IgD-negative memory B cell (primary cell): ENCODE measurements around the gene PPM1J. TPM values are rescaled to one million over a fixed set of nuclear protein-coding genes. Genes with fewer than 3 reads are reported as not detected.
A peak's percentile ranks its signal among the peaks of the same experiment; 100 is the strongest.

Source experiments
- H3K27ac Mint-ChIP-seq, 3 donors: one replicate each; pipeline ENCODE4 v1.8.0; 2020 to 2022; ENCODE audit warnings: mild to moderate bottlenecking in 3 of 3, mixed read lengths in 3 of 3, moderate library complexity in 1 of 3
- H3K27me3 Mint-ChIP-seq: one replicate; pipeline ENCODE4 v1.8.0; 2021; ENCODE audit warnings: mixed read lengths
- H3K36me3 Mint-ChIP-seq: one replicate; pipeline ENCODE4 v1.8.0; 2020; ENCODE audit warnings: mild to moderate bottlenecking, mixed read lengths
- H3K4me1 Mint-ChIP-seq, 3 donors: one replicate each; pipeline ENCODE4 v1.8.0; 2020 to 2022; ENCODE audit warnings: mixed read lengths in 3 of 3, mild to moderate bottlenecking in 1 of 3
- H3K4me3 Mint-ChIP-seq, 4 donors: one replicate each; pipeline ENCODE4 v1.8.0; 2020 to 2022; ENCODE audit warnings: mild to moderate bottlenecking in 4 of 4, mixed read lengths in 4 of 4, moderate library complexity in 3 of 4
- H3K9me3 Mint-ChIP-seq, 3 donors: one replicate each; pipeline ENCODE4 v1.8.0; 2020 to 2021; ENCODE audit warnings: mixed read lengths in 3 of 3, mild to moderate bottlenecking in 1 of 3
- polyA plus RNA-seq: library from polyadenylated mRNA; unstranded; fragments of 300-500 nt; fragmentation: Illumina TruSeq; gene quantifications from one replicate; pipeline ENCODE4 v1.2.3, GENCODE V29; 2021

The PPM1J gene
- polyA plus RNA-seq, 1 donor from 2014 or later: 1.4 TPM

GRCh38 chr1:112714313-112715263, 544 bp downstream of the PPM1J start:
- Mint-ChIP-seq H3K4me3 (peak overlapping the region; percentile 85 to 95 (median 90)), H3K9me3 (no peaks in the 10 kb centered on the region), H3K27me3 (peaks cover 5% of the 10 kb centered on the region), H3K27ac (peak overlapping the region in 2 of 3 donors; percentile 50 to 85), H3K4me1 (peaks cover 14 to 21% (median 14%) of the 10 kb centered on the region in 3 donors), H3K36me3 (no peaks in the 10 kb centered on the region)

DNA sequence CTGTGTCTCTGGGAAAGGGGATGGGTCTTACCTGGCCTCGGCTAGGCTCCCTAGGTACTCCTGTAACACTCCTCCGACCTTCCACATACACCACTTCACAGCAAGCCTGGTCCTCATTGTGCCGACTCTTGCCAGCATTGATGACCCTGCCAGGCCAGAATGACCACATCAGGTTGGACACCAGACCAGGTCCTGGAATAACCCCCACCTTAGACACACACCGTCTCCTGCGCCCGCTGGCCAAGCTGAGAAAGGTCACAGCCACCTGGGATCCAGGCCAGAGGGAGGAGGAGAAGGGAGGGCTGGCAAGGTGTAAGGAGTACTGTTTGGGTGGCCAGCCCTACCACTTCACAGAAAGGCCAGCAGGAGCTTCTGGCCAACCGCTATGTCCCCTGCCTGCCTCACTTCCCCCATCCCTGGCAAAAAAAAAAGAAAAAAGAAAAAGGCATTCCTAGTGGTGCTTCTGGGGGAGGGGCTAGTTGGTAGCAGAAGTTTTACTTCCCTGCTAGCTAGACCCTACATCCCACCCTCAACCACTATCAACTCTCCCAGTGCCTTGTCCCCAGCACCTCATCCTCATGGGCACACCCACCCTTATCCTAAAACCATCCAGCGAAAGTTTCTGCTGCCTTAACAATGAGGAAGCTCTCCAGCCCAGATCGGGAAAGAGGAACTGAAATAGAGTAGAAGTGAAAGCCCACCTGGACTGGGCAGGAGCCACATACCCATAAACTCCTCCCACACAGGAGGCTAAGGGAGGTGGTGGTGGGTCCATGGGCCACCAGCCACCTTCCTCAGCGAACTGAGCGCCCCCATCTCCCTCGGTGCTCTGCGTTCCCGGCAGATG, 1.4 kb downstream of the PPM1J start:
- H3K36me3 Mint-ChIP-seq: no peaks in the 10 kb centered on the region
- H3K4me3 Mint-ChIP-seq: peak overlapping the region; percentile 62 to 95 (median 90)
- H3K9me3 Mint-ChIP-seq: no peaks in the 10 kb centered on the region
- no peaks in the 10 kb centered on the region for H3K27me3 Mint-ChIP-seq
- H3K4me1 Mint-ChIP-seq: peaks cover 14 to 21% (median 14%) of the 10 kb centered on the region in 3 donors
- H3K27ac Mint-ChIP-seq: peak overlapping the region; percentile 4 to 85 (median 50)

- Mint-ChIP-seq H3K36me3 (no peaks in the 10 kb centered on the region), H3K27ac (no peak overlapping the region), H3K4me1 (peaks cover 10 to 23% (median 17%) of the 10 kb centered on the region in 3 donors), H3K27me3 (no peaks in the 10 kb centered on the region), H3K9me3 (no peaks in the 10 kb centered on the region), H3K4me3 (peak overlapping the region in 2 of 4 donors; percentile 38 to 62)
These were observed 2.4 kb downstream of the PPM1J start for GRCh38 chr1:112712701-112713128.

DNA sequence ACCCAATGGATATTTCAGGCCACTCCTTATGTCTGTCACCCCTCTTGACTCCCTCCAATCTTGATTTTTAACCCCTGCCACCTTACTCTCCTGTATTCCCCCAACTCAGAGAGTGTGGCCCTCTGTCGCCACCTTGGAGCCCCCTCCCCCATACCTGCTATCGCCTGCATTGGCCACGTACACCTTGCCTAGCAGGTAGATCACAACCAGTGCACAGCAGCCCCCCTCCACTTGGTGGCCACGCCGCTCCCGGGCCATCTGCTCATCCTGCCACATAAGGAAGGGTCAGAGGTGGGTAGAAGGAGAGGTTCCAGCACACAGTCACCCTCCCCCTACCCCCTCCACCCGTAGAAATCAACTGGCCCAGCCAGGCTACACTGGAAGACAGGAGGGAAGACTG, 2.9 kb downstream of the PPM1J start:
- Mint-ChIP-seq H3K9me3 (no peaks in the 10 kb centered on the region), H3K4me1 (peaks cover 12 to 27% (median 17%) of the 10 kb centered on the region in 3 donors), H3K27ac (no peak overlapping the region), H3K4me3 (peak overlapping the region in 1 of 4 donors; percentile 62), H3K27me3 (no peaks in the 10 kb centered on the region), H3K36me3 (no peaks in the 10 kb centered on the region)

- Mint-ChIP-seq H3K9me3 (no peaks in the 10 kb centered on the region), H3K36me3 (no peaks in the 10 kb centered on the region)
These were observed 3.5 kb downstream of the PPM1J start for GRCh38 chr1:112711670-112712069.

DNA sequence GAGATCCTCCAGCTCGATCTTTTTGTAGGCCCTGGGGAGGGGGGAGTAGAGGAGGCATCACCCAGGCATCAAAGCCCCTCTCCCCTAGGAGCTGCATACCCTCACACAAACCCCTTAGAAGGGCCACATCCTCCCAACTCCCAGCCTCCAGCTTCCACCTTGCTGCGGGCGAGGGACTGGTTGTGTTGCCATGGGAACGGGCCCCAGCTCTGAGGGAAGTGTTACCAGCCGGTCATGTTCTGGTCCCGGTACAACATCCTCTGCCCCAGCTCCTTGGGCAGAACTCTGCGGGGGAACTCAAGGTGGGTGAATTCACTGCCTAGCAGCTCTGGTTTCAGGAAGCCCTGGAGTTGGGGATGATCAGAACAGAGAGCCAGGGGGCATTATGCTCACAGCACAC, 4.1 kb downstream of the PPM1J start:
- Mint-ChIP-seq H3K9me3 (no peaks in the 10 kb centered on the region), H3K27ac (no peak overlapping the region), H3K4me1 (peaks cover 11 to 23% (median 11%) of the 10 kb centered on the region in 3 donors), H3K4me3 (no peak overlapping the region), H3K36me3 (no peaks in the 10 kb centered on the region), H3K27me3 (no peaks in the 10 kb centered on the region)

More at GRCh38 chr1:112711670-112712069, 3.5 kb downstream of the PPM1J start:
- H3K4me1 Mint-ChIP-seq: peaks cover 12 to 27% (median 17%) of the 10 kb centered on the region in 3 donors
- H3K4me3 Mint-ChIP-seq: peak overlapping the region in 1 of 4 donors; percentile 62
- no peaks in the 10 kb centered on the region for H3K27me3 Mint-ChIP-seq
- no peak overlapping the region for H3K27ac Mint-ChIP-seq

DNA sequence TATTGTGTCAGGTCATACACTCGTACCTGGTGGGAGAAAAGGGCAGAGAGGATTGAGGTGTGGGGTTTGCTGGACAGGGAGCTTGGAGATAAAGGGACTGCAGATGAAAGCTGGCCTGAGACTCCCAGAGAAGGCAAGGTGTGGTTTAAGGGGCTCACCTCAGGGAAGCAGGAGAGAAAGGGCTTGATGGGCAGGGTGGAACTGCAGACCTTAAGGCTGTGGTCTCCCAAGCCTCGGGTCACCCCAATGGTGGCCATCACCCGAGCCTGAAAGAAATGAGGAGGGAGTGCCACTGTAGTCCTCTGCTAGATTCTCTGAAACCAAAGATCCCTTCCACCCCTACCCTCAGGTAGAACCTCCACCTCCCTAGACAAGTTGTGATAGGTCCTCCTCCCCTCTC, 4.5 kb downstream of the PPM1J start:
- H3K27ac Mint-ChIP-seq: no peak overlapping the region
- peak overlapping the region in 1 of 4 donors; percentile 12 for H3K4me3 Mint-ChIP-seq
- H3K9me3 Mint-ChIP-seq: no peaks in the 10 kb centered on the region
- H3K27me3 Mint-ChIP-seq: no peaks in the 10 kb centered on the region
- peaks cover 9 to 23% (median 13%) of the 10 kb centered on the region in 3 donors for H3K4me1 Mint-ChIP-seq
- H3K36me3 Mint-ChIP-seq: no peaks in the 10 kb centered on the region

GRCh38 chr1:112710159-112710558, 5.0 kb downstream of the PPM1J start:
- H3K9me3 Mint-ChIP-seq: no peaks in the 10 kb centered on the region
- H3K36me3 Mint-ChIP-seq: no peaks in the 10 kb centered on the region
- peaks cover 13 to 24% (median 17%) of the 10 kb centered on the region in 3 donors for H3K4me1 Mint-ChIP-seq
- H3K27ac Mint-ChIP-seq: peak overlapping the region in 1 of 3 donors; percentile 49
- H3K27me3 Mint-ChIP-seq: no peaks in the 10 kb centered on the region
- H3K4me3 Mint-ChIP-seq: peak overlapping the region in 1 of 4 donors; percentile 12

DNA sequence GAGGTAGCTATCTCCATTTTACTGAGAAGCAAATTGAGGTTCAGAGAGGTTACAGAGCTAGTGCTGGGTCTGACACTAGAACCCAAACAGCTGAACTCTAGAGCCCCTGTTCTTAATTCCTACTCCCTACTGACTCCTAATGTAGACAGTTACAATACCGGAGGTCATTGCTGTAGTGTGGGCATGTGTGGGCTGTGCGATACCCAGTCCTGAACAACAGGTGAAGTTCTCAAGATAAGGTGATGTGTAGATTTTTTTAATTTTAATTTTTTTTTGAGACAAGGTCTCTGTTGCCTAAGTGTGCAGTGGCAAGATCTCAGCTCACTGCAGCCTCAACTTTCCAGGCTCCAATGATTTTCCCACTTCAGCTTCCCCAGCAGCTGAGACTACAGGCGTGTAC, 6.6 kb downstream of the PPM1J start:
- Mint-ChIP-seq H3K36me3 (no peaks in the 10 kb centered on the region), H3K27me3 (no peaks in the 10 kb centered on the region), H3K9me3 (no peaks in the 10 kb centered on the region), H3K27ac (peak overlapping the region in 1 of 3 donors; percentile 47), H3K4me3 (peak overlapping the region in 3 of 4 donors; percentile 38 to 84 (median 78)), H3K4me1 (peaks cover 17 to 26% (median 22%) of the 10 kb centered on the region in 3 donors)

GRCh38 chr1:112708002-112708448, 7.1 kb downstream of the PPM1J start:
- Mint-ChIP-seq H3K27me3 (no peaks in the 10 kb centered on the region), H3K4me1 (peaks cover 20 to 28% (median 21%) of the 10 kb centered on the region in 3 donors), H3K27ac (peak overlapping the region; percentile 39 to 57 (median 47)), H3K36me3 (no peaks in the 10 kb centered on the region), H3K4me3 (peak overlapping the region; percentile 77 to 96 (median 81)), H3K9me3 (no peaks in the 10 kb centered on the region)

DNA sequence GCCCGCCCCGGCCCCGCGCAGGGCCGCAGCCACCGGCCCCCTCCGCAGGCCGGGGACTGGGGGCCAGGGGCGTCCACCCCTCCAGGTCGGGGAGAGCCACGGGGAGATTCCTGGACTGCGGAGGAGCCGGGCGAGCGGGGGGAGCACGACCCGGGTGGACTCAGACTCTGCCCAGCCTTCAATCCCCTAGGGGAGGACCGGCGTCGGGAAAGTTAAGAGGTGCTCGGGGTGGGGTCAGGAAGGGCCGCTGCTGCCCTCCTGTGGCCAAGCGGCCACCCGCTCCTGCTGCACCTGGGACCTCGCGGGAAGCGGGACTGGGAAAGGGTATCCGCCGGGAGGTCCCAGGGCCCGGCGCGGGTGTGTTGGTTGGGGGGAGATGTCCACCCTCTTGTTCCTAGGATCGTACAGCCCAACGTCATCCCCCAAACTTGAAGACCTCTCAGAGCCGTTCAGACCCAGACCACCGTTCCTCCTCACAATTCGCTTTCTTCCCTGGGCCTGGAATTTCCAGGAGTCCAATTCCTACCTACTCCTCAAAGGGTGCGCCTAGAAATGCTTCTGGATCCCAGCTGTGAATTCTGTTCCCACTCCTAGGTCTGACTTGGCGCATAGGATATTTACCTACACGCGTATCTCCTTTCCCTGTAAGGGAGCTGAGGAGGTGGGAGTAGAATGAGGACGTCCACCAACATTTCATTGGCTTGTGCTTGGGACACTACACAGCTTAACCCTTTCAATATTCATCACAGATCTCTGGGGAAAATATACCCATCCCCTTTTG, 7.7 kb downstream of the PPM1J start:
- H3K9me3 Mint-ChIP-seq: no peaks in the 10 kb centered on the region
- H3K36me3 Mint-ChIP-seq: no peaks in the 10 kb centered on the region
- peaks cover 24 to 32% (median 24%) of the 10 kb centered on the region in 3 donors for H3K4me1 Mint-ChIP-seq
- H3K27me3 Mint-ChIP-seq: no peaks in the 10 kb centered on the region
- H3K4me3 Mint-ChIP-seq: peak overlapping the region; percentile 77 to 96 (median 81)
- peak overlapping the region; percentile 39 to 57 (median 47) for H3K27ac Mint-ChIP-seq

GRCh38 chr1:112706505-112707220, 8.5 kb downstream of the PPM1J start, which contains the start of gene RHOC:
Gene RHOC, minus strand, starts transcription at chr1:112707127. Its CDS starts 3,328 bp downstream, at chr1:112703799.
- peak within 1 kb of the TSS; percentile 77 to 96 (median 81) for H3K4me3 Mint-ChIP-seq
- peaks cover 31 to 39% (median 32%) of the 10 kb centered on the region in 3 donors for H3K4me1 Mint-ChIP-seq
- H3K36me3 Mint-ChIP-seq: peaks cover under 1% of the 10 kb centered on the region
- H3K27me3 Mint-ChIP-seq: no peaks in the 10 kb centered on the region
- H3K27ac Mint-ChIP-seq: peak within 1 kb of the TSS; percentile 39 to 79 (median 47)
- H3K9me3 Mint-ChIP-seq: no peaks in the 10 kb centered on the region

DNA sequence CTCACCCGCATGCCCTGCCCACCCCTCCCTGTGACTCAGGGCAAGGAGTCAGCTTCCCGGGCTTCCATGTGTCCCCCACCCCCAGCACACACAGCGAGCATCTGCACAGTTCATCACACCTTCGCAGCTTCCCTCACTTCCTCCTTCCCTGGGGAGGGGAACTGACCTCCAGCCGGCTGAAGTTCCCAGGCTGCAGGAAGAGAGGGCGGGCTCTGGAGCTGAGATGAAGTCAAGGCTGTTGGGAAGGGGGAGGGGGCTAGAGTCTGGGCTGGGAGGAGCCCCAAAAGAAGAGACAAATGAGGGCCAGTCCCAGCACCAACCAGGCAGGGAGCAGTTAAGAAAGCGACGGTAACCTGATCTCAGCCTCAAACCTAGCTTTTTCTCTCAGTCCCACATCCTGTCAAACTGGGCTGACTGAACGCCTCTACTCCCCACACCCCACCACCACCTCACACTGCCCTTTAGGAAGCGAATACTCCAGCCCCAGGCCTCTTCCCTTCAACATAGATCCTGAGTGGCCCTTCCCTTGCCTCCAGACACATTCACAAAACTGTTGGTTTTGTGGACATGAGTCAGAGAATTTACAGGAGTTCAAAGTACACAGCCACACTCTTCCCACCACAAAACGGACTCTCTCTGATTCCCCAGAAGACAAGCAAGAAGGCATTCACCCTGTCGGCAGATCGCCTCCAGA, 10.1 kb downstream of the PPM1J start:
- Mint-ChIP-seq H3K4me3 (peak overlapping the region; percentile 33 to 79 (median 68)), H3K27me3 (no peaks in the 10 kb centered on the region), H3K4me1 (peaks cover 44 to 53% (median 45%) of the 10 kb centered on the region in 3 donors), H3K27ac (peak overlapping the region; percentile 1 to 30 (median 22)), H3K36me3 (peaks cover 1% of the 10 kb centered on the region), H3K9me3 (no peaks in the 10 kb centered on the region)
